MM.1S (cell line): ENCODE results near the gene CALD1.

Experiments used
- DNase-seq: peaks from one replicate; pipeline ENCODE4 v3.0.0-alpha.2; 2015
- H2AFZ ChIP-seq: fragments of 300-600 bp; sonication (generic); 2 replicates; pipeline ENCODE4 v1.6.0; 2016; ENCODE audit warnings: antibody characterized with exemption, low read length
- H3F3A ChIP-seq: fragments of 300-600 bp; sonication (generic); 2 replicates; pipeline ENCODE4 v1.6.1; 2016; ENCODE audit warnings: mild to moderate bottlenecking, antibody characterized with exemption, low read length, moderate library complexity, mixed read lengths; ENCODE audit not compliant: insufficient read depth
- H3K27ac ChIP-seq: fragments of 300-600 bp; sonication (generic); 2 replicates; pipeline ENCODE4 v1.5.1; 2016; ENCODE audit warnings: mild to moderate bottlenecking, low read length
- H3K27me3 ChIP-seq: fragments of 300-600 bp; sonication (generic); replicated peaks from 2 replicates; pipeline ENCODE4 v1.6.0; 2016; ENCODE audit warnings: low read length; ENCODE audit not compliant: insufficient read depth
- H3K36me3 ChIP-seq: fragments of 300-600 bp; sonication (generic); replicated peaks from 2 replicates; pipeline ENCODE4 v1.6.1; 2016; ENCODE audit warnings: mild to moderate bottlenecking, low read length, mixed read lengths; ENCODE audit not compliant: insufficient read depth
- H3K4me1 ChIP-seq: fragments of 300-600 bp; sonication (generic); 2 replicates; pipeline ENCODE4 v1.6.1; 2016; ENCODE audit warnings: low read length, mixed read lengths
- H3K4me2 ChIP-seq: fragments of 300-600 bp; sonication (generic); 2 replicates; pipeline ENCODE4 v1.6.0; 2016; ENCODE audit warnings: low read depth, low read length
- H3K4me3 ChIP-seq: fragments of 300-600 bp; sonication (generic); 2 replicates; pipeline ENCODE4 v1.5.1; 2016; ENCODE audit warnings: low read length, mixed read lengths
- H3K79me2 ChIP-seq: fragments of 300-600 bp; sonication (generic); 2 replicates; pipeline ENCODE4 v1.6.1; 2016; ENCODE audit warnings: mixed run types, low read length, mixed read lengths
- H3K9ac ChIP-seq: fragments of 300-600 bp; sonication (generic); 2 replicates; pipeline ENCODE4 v1.6.1; 2016; ENCODE audit warnings: low read length, mixed read lengths
- H3K9me2 ChIP-seq: fragments of 300-600 bp; sonication (generic); replicated peaks from 2 replicates; pipeline ENCODE4 v1.6.1; 2016; ENCODE audit warnings: mild to moderate bottlenecking, low read length, mixed read lengths; ENCODE audit not compliant: insufficient read depth
- H3K9me3 ChIP-seq: fragments of 300-600 bp; sonication (generic); replicated peaks from 2 replicates; pipeline ENCODE4 v1.6.1; 2016; ENCODE audit warnings: mild to moderate bottlenecking, low read length, mixed read lengths; ENCODE audit not compliant: insufficient read depth
- H4K20me1 ChIP-seq: fragments of 300-600 bp; sonication (generic); 2 replicates; pipeline ENCODE4 v1.6.1; 2016; ENCODE audit warnings: mild to moderate bottlenecking, low read length, moderate library complexity, mixed read lengths; ENCODE audit not compliant: insufficient read depth
- EZH2 ChIP-seq: fragments of 300-600 bp; sonication (generic); optimal IDR thresholded peaks from 2 replicates; pipeline ENCODE3; 2017; ENCODE audit warnings: low read depth, mild to moderate bottlenecking, antibody characterized with exemption, low read length, mixed read lengths
- EZH2phosphoT487 ChIP-seq: fragments of 300-600 bp; sonication (generic); IDR thresholded peaks from 2 replicates; pipeline ENCODE4 v1.6.1; 2018; ENCODE audit warnings: antibody characterized with exemption, low read length
- TF ChIP-seq, protein P1 (sequence below): fragments of 300-600 bp; sonication (generic); IDR thresholded peaks from 2 replicates; pipeline ENCODE4 v1.5.1; 2016; ENCODE audit warnings: antibody characterized with exemption, low read length, mixed read lengths

CALD1 gene

DNA sequence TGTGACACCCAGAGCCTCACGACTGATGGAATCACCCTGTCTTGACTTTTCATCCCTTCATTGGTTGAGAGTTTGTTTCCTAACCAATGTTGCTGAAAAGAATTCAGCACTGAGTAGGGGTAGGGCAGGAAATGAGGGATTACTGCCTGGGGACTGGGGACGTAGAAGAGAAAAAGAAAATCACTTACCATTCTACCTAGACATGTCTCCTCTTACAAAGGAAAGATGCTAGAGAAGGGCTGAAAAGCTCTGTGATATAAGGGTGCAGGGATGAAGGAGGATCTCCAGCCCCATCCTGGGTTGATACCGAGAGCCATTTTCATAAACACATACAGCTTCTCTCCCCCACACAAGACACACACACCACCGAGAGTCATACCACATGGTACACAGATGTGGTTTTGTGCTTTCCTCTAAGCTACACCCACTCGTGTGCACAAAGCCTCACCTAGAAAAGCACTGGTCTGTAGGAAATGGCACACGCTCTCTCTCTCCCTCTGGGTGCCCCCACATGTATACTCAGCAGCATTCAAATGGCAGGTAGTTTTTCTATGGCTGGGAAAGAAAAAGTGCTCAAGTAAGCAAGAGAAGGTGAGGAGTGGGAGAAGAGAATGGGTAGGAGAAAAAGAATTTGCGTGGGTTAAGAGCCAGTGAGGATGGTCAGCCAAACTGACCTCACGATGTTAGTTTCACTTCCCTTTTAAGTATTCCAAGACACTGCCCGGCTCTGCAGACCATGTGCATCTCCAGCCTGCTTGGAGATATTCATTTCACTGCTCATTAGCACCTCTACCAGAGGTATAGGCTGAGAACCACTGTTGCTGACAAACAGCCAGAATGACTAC, 85.8 kb downstream of the CALD1 start:
- H2AFZ ChIP-seq: no peak overlapping the region
- no peak for TF ChIP-seq EZH2
- TF ChIP-seq, protein P1, sequence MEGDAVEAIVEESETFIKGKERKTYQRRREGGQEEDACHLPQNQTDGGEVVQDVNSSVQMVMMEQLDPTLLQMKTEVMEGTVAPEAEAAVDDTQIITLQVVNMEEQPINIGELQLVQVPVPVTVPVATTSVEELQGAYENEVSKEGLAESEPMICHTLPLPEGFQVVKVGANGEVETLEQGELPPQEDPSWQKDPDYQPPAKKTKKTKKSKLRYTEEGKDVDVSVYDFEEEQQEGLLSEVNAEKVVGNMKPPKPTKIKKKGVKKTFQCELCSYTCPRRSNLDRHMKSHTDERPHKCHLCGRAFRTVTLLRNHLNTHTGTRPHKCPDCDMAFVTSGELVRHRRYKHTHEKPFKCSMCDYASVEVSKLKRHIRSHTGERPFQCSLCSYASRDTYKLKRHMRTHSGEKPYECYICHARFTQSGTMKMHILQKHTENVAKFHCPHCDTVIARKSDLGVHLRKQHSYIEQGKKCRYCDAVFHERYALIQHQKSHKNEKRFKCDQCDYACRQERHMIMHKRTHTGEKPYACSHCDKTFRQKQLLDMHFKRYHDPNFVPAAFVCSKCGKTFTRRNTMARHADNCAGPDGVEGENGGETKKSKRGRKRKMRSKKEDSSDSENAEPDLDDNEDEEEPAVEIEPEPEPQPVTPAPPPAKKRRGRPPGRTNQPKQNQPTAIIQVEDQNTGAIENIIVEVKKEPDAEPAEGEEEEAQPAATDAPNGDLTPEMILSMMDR: no peak
- no peak for TF ChIP-seq EZH2phosphoT487
- DNase-seq: no peak
- no peak overlapping the region for H3K9ac ChIP-seq
- no peaks in the 10 kb centered on the region for H3F3A ChIP-seq
- H3K4me3 ChIP-seq: no peak overlapping the region
- no peaks in the 10 kb centered on the region for H3K79me2 ChIP-seq
- no peaks in the 10 kb centered on the region for H3K36me3 ChIP-seq
- no peak overlapping the region for H3K27ac ChIP-seq
- no peaks in the 10 kb centered on the region for H3K4me1 ChIP-seq
- no peaks in the 10 kb centered on the region for H4K20me1 ChIP-seq
- H3K27me3 ChIP-seq: no peaks in the 10 kb centered on the region
- H3K9me3 ChIP-seq: no peaks in the 10 kb centered on the region
- H3K9me2 ChIP-seq: no peaks in the 10 kb centered on the region
- no peak overlapping the region for H3K4me2 ChIP-seq

DNA sequence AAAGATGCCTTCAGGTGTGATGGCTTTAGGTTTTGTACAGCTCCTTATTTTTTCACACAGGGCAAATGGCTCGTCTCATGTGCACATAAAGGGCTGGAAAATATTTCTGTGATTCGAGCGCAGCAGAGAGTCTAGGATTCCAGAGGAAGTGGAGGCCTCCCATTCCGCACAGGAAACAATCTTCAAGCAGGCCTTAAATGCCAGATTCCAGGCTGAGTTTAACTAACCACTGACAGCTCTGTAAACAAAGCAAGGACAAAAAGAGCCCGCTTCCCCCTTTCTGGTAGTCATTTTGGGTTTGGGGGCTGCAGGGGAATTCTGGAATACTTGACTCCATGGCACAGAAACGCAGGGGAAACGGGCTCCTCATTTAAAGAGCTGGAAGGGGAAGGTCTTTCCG, 87.2 kb downstream of the CALD1 start:
- no peaks in the 10 kb centered on the region for H4K20me1 ChIP-seq
- H3K9me2 ChIP-seq: no peaks in the 10 kb centered on the region
- TF ChIP-seq EZH2: no peak
- TF ChIP-seq, protein P1: no peak
- TF ChIP-seq EZH2phosphoT487: no peak
- H3K9ac ChIP-seq: no peak overlapping the region
- H3K79me2 ChIP-seq: no peaks in the 10 kb centered on the region
- no peak overlapping the region for H3K4me3 ChIP-seq
- H3K27me3 ChIP-seq: no peaks in the 10 kb centered on the region
- no peaks in the 10 kb centered on the region for H3K9me3 ChIP-seq
- H3K4me2 ChIP-seq: no peak overlapping the region
- no peak overlapping the region for H2AFZ ChIP-seq
- no peak overlapping the region for H3K27ac ChIP-seq
- no peak for DNase-seq
- no peaks in the 10 kb centered on the region for H3F3A ChIP-seq
- H3K4me1 ChIP-seq: no peaks in the 10 kb centered on the region
- H3K36me3 ChIP-seq: no peaks in the 10 kb centered on the region

DNA sequence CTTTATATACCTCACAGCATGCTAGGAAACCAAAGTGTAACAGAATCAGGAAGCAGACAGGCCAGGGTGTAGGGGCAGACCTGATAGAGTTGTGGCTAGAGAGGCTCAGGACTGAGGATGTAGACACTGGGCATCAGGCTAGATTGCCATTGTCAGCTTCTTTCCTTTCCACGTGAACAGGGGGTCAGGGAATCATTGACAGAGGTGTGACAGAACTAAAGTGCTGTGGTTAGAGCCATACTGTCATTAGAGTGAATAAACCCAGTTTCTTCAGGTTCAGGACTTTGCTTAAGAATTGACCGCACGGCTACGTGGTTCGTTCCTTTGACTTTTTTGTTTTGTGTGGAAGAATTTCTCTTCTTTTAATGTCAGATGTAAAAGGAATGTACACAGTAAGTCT, 90.7 kb downstream of the CALD1 start:
- Histone ChIP-seq H4K20me1 (no peaks in the 10 kb centered on the region), H3K4me3 (no peak overlapping the region), H3F3A (no peaks in the 10 kb centered on the region), H3K9me3 (no peaks in the 10 kb centered on the region), H3K27me3 (no peaks in the 10 kb centered on the region), H3K36me3 (no peaks in the 10 kb centered on the region), H3K9ac (no peak overlapping the region), H3K4me1 (no peaks in the 10 kb centered on the region), H3K4me2 (no peak overlapping the region), H2AFZ (no peak overlapping the region), H3K79me2 (no peaks in the 10 kb centered on the region), H3K27ac (no peak overlapping the region), H3K9me2 (no peaks in the 10 kb centered on the region)
- TF ChIP-seq EZH2: no peak
- TF ChIP-seq, protein P1: no peak
- TF ChIP-seq EZH2phosphoT487: no peak
- DNase-seq: no peak
